ENCODE measurements around the gene GNB4. TPM values are rescaled to one million over a fixed set of nuclear protein-coding genes. Genes with fewer than 3 reads are reported as not detected.

The GNB4 gene
- total RNA-seq, 1 donor from 2014 or later = 1.4 TPM

- no peak for DNase-seq (ENCODE audit: low spot score, unreplicated experiment)
- Mint-ChIP-seq H3K4me3 (ENCODE audit: low read depth) (no peak overlapping the region), H3K4me1 (ENCODE audit: low read depth) (peaks cover 11% of the 10 kb centered on the region), H3K27me3 (peaks cover 77% of the 10 kb centered on the region), H3K9me3 (ENCODE audit: low read depth) (no peaks in the 10 kb centered on the region), H3K27ac (no peak overlapping the region), H3K36me3 (ENCODE audit: insufficient read depth) (no peaks in the 10 kb centered on the region)
- TF ChIP-seq CTCF (IDR thresholded peaks at IDR 0.05; ENCODE audit: unreplicated experiment) = no peak
Observed at GRCh38 chr3:179452872-179453271, 1.6 kb upstream of the GNB4 start.

GRCh38 chr3:179452176-179452564, 900 bp upstream of the GNB4 start:
- no peak for DNase-seq (ENCODE audit: low spot score, unreplicated experiment)
- Mint-ChIP-seq H3K4me1 (ENCODE audit: low read depth) (peaks cover 11% of the 10 kb centered on the region), H3K4me3 (ENCODE audit: low read depth) (peak overlapping the region; percentile 83), H3K27ac (no peak overlapping the region), H3K36me3 (ENCODE audit: insufficient read depth) (no peaks in the 10 kb centered on the region), H3K9me3 (ENCODE audit: low read depth) (no peaks in the 10 kb centered on the region), H3K27me3 (peaks cover 80% of the 10 kb centered on the region)
- no peak for TF ChIP-seq CTCF (IDR thresholded peaks at IDR 0.05; ENCODE audit: unreplicated experiment)

- Mint-ChIP-seq H3K4me3 (ENCODE audit: low read depth) (peak overlapping the region; percentile 75), H3K27me3 (peaks cover 83% of the 10 kb centered on the region), H3K9me3 (ENCODE audit: low read depth) (no peaks in the 10 kb centered on the region), H3K4me1 (ENCODE audit: low read depth) (peaks cover 11% of the 10 kb centered on the region), H3K27ac (peak overlapping the region; percentile 54), H3K36me3 (ENCODE audit: insufficient read depth) (no peaks in the 10 kb centered on the region)
- peak; percentile 9 for DNase-seq (ENCODE audit: low spot score, unreplicated experiment)
- TF ChIP-seq CTCF (IDR thresholded peaks at IDR 0.05; ENCODE audit: unreplicated experiment) = no peak
Observed at GRCh38 chr3:179450901-179451264, 387 bp downstream of the GNB4 start.

- Mint-ChIP-seq H3K27ac (peak overlapping the region; percentile 54), H3K36me3 (ENCODE audit: insufficient read depth) (no peaks in the 10 kb centered on the region), H3K4me3 (ENCODE audit: low read depth) (peak overlapping the region; percentile 75), H3K9me3 (ENCODE audit: low read depth) (no peaks in the 10 kb centered on the region), H3K4me1 (ENCODE audit: low read depth) (peaks cover 11% of the 10 kb centered on the region), H3K27me3 (peaks cover 77% of the 10 kb centered on the region)
- DNase-seq (ENCODE audit: low spot score, unreplicated experiment) = no peak
- TF ChIP-seq CTCF (IDR thresholded peaks at IDR 0.05; ENCODE audit: unreplicated experiment) = no peak
Observed at GRCh38 chr3:179450261-179450701, 989 bp downstream of the GNB4 start.

GRCh38 chr3:179449636-179450035, 1.6 kb downstream of the GNB4 start:
- H3K27ac Mint-ChIP-seq = no peak overlapping the region
- H3K4me1 Mint-ChIP-seq (ENCODE audit: low read depth) = peaks cover 11% of the 10 kb centered on the region
- no peaks in the 10 kb centered on the region for H3K9me3 Mint-ChIP-seq (ENCODE audit: low read depth)
- H3K27me3 Mint-ChIP-seq = peaks cover 73% of the 10 kb centered on the region
- no peak for DNase-seq (ENCODE audit: low spot score, unreplicated experiment)
- no peaks in the 10 kb centered on the region for H3K36me3 Mint-ChIP-seq (ENCODE audit: insufficient read depth)
- no peak for TF ChIP-seq CTCF (IDR thresholded peaks at IDR 0.05; ENCODE audit: unreplicated experiment)
- H3K4me3 Mint-ChIP-seq (ENCODE audit: low read depth) = no peak overlapping the region

All from progenitor cell of endocrine pancreas (in vitro differentiated cells).